DMS 273 (cell line): ENCODE data around the gene BCAT1.

Experiments used
- DNase-seq: peaks from one replicate; lab custom pipeline; 2025; ENCODE audit not compliant: unreplicated experiment; lab: John Stamatoyannopoulos, UW

Gene BCAT1

GRCh38 chr12:24772813-24773212 lies 176.1 kb downstream of the BCAT1 start:
- DNase-seq: no peak

GRCh38 chr12:24770821-24771220 lies 178.1 kb downstream of the BCAT1 start:
- no peak for DNase-seq

- no peak for DNase-seq
Observed at GRCh38 chr12:24770334-24770733, 178.6 kb downstream of the BCAT1 start.

GRCh38 chr12:24769682-24770081 lies 179.2 kb downstream of the BCAT1 start:
- DNase-seq: no peak

GRCh38 chr12:24768415-24768814 lies 180.5 kb downstream of the BCAT1 start:
- no peak for DNase-seq

GRCh38 chr12:24767016-24767415 lies 181.9 kb downstream of the BCAT1 start:
- no peak for DNase-seq

DNA sequence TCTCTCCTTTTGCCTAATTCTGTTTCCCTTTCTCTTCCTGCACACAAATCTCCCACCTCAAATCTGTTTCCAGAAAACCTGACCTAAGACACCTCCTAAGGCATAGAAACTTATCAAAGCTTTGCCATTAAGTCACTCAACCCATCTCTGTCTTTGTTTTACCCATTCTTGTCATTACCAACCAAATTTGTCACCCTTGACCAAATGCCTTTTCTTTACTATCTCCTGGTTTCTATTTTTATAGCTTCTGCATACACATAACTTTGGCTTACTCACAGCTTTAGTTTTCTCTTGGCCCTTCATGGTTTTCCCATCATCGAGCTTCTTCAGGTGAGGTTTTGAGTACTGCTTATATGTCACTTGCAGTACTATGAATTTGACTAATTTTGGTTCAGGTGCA lies 184.2 kb downstream of the BCAT1 start:
- DNase-seq: no peak

- DNase-seq: no peak
Observed at GRCh38 chr12:24760606-24761378, 188.1 kb downstream of the BCAT1 start.

DNA sequence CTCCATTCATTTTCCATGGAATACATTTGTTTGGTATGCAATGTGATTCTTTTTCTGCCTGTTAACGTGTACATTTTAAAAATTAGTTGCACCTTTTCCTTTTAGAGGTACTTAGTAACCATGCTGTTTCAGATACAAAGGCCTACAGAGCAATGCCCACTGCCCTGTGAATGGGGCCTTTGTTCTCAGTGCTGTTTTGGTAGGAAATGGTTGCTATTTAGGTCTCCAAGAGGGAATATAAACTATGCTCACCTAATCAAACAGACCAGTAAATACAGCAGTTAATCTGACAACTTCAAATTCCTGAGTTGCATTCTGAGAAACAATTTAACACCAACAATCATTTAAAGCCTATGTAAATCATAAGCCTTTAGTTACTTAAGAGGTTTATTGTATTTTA lies 188.7 kb downstream of the BCAT1 start:
- DNase-seq: no peak
